GM19035 (cell line): Measurements from ENCODE around the gene PEAK1.
"Not testable (repeated sequence)": the region's sequence is repeated elsewhere in the genome, so short reads cannot be mapped to it uniquely, and the experiment has no call there.

Experiments used
- ATAC-seq: cut with Tn5 transposase; IDR thresholded peaks from one replicate; pipeline ENCODE4 v1.9.1; 2021; ENCODE audit not compliant: unreplicated experiment

The PEAK1 gene

GRCh38 chr15:77406846-77407245 lies 13.1 kb downstream of the PEAK1 start:
- no peak for ATAC-seq

GRCh38 chr15:77406173-77406759 lies 13.6 kb downstream of the PEAK1 start:
- not testable (repeated sequence) for ATAC-seq

GRCh38 chr15:77402740-77403379 lies 17.0 kb downstream of the PEAK1 start:
- ATAC-seq, result no peak

GRCh38 chr15:77400258-77400657 lies 19.6 kb downstream of the PEAK1 start:
- ATAC-seq, result no peak

GRCh38 chr15:77398927-77399326 lies 21.0 kb downstream of the PEAK1 start:
- no peak for ATAC-seq

- ATAC-seq, result no peak
These were observed 23.2 kb downstream of the PEAK1 start for GRCh38 chr15:77396692-77397091.

- no peak for ATAC-seq
These were observed 24.7 kb downstream of the PEAK1 start for GRCh38 chr15:77395013-77395774.

GRCh38 chr15:77393471-77393840 lies 26.4 kb downstream of the PEAK1 start:
- no peak for ATAC-seq

GRCh38 chr15:77392762-77393470 lies 27.0 kb downstream of the PEAK1 start:
- ATAC-seq, result no peak

GRCh38 chr15:77391372-77391951 lies 28.4 kb downstream of the PEAK1 start:
- ATAC-seq, result no peak

- ATAC-seq, result no peak
These were observed 32.4 kb downstream of the PEAK1 start for GRCh38 chr15:77387365-77388105.

GRCh38 chr15:77386626-77387025 lies 33.3 kb downstream of the PEAK1 start:
- ATAC-seq, result no peak

GRCh38 chr15:77384589-77385359 lies 35.1 kb downstream of the PEAK1 start:
- no peak for ATAC-seq

GRCh38 chr15:77384086-77384485 lies 35.8 kb downstream of the PEAK1 start:
- no peak for ATAC-seq

- no peak for ATAC-seq
These were observed 39.9 kb downstream of the PEAK1 start for GRCh38 chr15:77380033-77380432.

- no peak for ATAC-seq
These were observed 43.1 kb downstream of the PEAK1 start for GRCh38 chr15:77376770-77377169.

- no peak for ATAC-seq
These were observed 44.8 kb downstream of the PEAK1 start for GRCh38 chr15:77375133-77375532.

GRCh38 chr15:77373441-77373840 lies 46.5 kb downstream of the PEAK1 start:
- ATAC-seq, result no peak

- ATAC-seq, result no peak
These were observed 47.9 kb downstream of the PEAK1 start for GRCh38 chr15:77371850-77372563.
